ENCODE results near the gene TUBA4B. TPM values are rescaled to one million over a fixed set of nuclear protein-coding genes. Genes with fewer than 3 reads are reported as not detected.

The TUBA4B gene
- total RNA-seq, 4 donors from 2014 or later: not detected

GRCh38 chr2:219270055-219270372 lies 17.0 kb downstream of the TUBA4B start:
- no peaks in the 10 kb centered on the region for H3K9me3 ChIP-seq
- no peak overlapping the region for H3K4me3 ChIP-seq
- H3K27me3 ChIP-seq: no peaks in the 10 kb centered on the region
- no peak overlapping the region for H3K27ac ChIP-seq
- no peaks in the 10 kb centered on the region for H3K4me1 ChIP-seq
- TF ChIP-seq POLR2A (IDR thresholded peaks at IDR 0.05): no peak
- DNase-seq (ENCODE audit: low spot score in 2 of 2): no peak
- no peaks in the 10 kb centered on the region for H3K36me3 ChIP-seq
- 85 to 87% methylated on average over 5 of the region's 5 CpGs for WGBS, 2 donors

GRCh38 chr2:219271021-219271420 lies 18.0 kb downstream of the TUBA4B start:
- no peak for TF ChIP-seq EP300 (IDR thresholded peaks at IDR 0.05)
- H3K27ac ChIP-seq: no peak overlapping the region
- no peak overlapping the region for H3K4me3 ChIP-seq
- no peaks in the 10 kb centered on the region for H3K36me3 ChIP-seq
- no peaks in the 10 kb centered on the region for H3K27me3 ChIP-seq
- no peaks in the 10 kb centered on the region for H3K9me3 ChIP-seq
- no peak for DNase-seq (ENCODE audit: low spot score in 2 of 2)
- 54 to 88% methylated on average over 2 of the region's 2 CpGs for WGBS, 2 donors
- H3K4me1 ChIP-seq: no peaks in the 10 kb centered on the region

- H3K27ac ChIP-seq: no peak overlapping the region
- 82 to 89% methylated on average over 4 of the region's 4 CpGs for WGBS, 2 donors
Measured at GRCh38 chr2:219272356-219272755, 19.3 kb downstream of the TUBA4B start.

GRCh38 chr2:219272995-219273394 lies 20.0 kb downstream of the TUBA4B start:
- WGBS, 2 donors: 66 to 78% methylated on average over 2 of the region's 2 CpGs
- Histone ChIP-seq H3K4me3 (no peak overlapping the region), H3K36me3 (no peaks in the 10 kb centered on the region), H3K9me3 (no peaks in the 10 kb centered on the region), H3K27ac (no peak overlapping the region), H3K4me1 (peaks cover 0 to 7% (median 2%) of the 10 kb centered on the region in 4 donors), H3K27me3 (no peaks in the 10 kb centered on the region)
- no peak for DNase-seq (ENCODE audit: low spot score in 2 of 2)
- TF ChIP-seq POLR2A (IDR thresholded peaks at IDR 0.05): no peak
- TF ChIP-seq CTCF (IDR thresholded peaks at IDR 0.05): no peak
- TF ChIP-seq EP300 (IDR thresholded peaks at IDR 0.05): no peak

More at GRCh38 chr2:219272356-219272755, 19.3 kb downstream of the TUBA4B start:
- Histone ChIP-seq H3K27me3 (no peaks in the 10 kb centered on the region), H3K4me3 (no peak overlapping the region), H3K36me3 (no peaks in the 10 kb centered on the region), H3K9me3 (no peaks in the 10 kb centered on the region), H3K4me1 (peaks cover 0 to under 1% (median 0%) of the 10 kb centered on the region in 4 donors)
- no peak for TF ChIP-seq CTCF (IDR thresholded peaks at IDR 0.05)
- no peak for TF ChIP-seq EP300 (IDR thresholded peaks at IDR 0.05)
- no peak for TF ChIP-seq POLR2A (IDR thresholded peaks at IDR 0.05)
- no peak for DNase-seq (ENCODE audit: low spot score in 2 of 2)

- Histone ChIP-seq H3K27me3 (no peaks in the 10 kb centered on the region), H3K36me3 (no peaks in the 10 kb centered on the region), H3K4me3 (no peak overlapping the region), H3K9me3 (no peaks in the 10 kb centered on the region), H3K27ac (no peak overlapping the region), H3K4me1 (peaks cover 0 to 16% (median 11%) of the 10 kb centered on the region in 4 donors)
- DNase-seq (ENCODE audit: low spot score in 2 of 2): no peak
- TF ChIP-seq POLR2A (IDR thresholded peaks at IDR 0.05) (no peak), EP300 (IDR thresholded peaks at IDR 0.05) (no peak), CTCF (IDR thresholded peaks at IDR 0.05) (no peak)
- WGBS, 2 donors: 83 to 84% methylated on average over 3 of the region's 3 CpGs
Measured at GRCh38 chr2:219273937-219274336, 20.9 kb downstream of the TUBA4B start.

GRCh38 chr2:219274361-219274921 lies 21.4 kb downstream of the TUBA4B start:
- WGBS, 2 donors: 13 to 48% methylated on average over 3 to 6 of the region's 6 CpGs
- no peak for DNase-seq (ENCODE audit: low spot score in 2 of 2)
- no peaks in the 10 kb centered on the region for H3K27me3 ChIP-seq
- no peak for TF ChIP-seq EP300 (IDR thresholded peaks at IDR 0.05)
- no peak overlapping the region for H3K4me3 ChIP-seq
- no peaks in the 10 kb centered on the region for H3K36me3 ChIP-seq
- H3K4me1 ChIP-seq: peaks cover 0 to 16% (median 11%) of the 10 kb centered on the region in 4 donors
- no peak overlapping the region for H3K27ac ChIP-seq
- no peaks in the 10 kb centered on the region for H3K9me3 ChIP-seq

Data from tibial nerve (tissue), 4 donors.